Measurements from ENCODE around the gene RD3L.

GRCh38 chr14:103916636-103917262, 25.6 kb downstream of the RD3L start:
- TF ChIP-seq CTCF (optimal IDR thresholded peaks at IDR 0.05 in 1 of 3, IDR thresholded peaks at IDR 0.05 in 1 of 3, conservative IDR thresholded peaks at IDR 0.05 in 1 of 3; ENCODE audit: extremely low read depth in 1 of 3, insufficient read depth in 2 of 3, low read length in 3 of 3) (no peak), EZH2 (IDR thresholded peaks at IDR 0.05; ENCODE audit: low read length) (no peak)

Data from keratinocyte (primary cell).